Muscle of arm (tissue), 12 donors: Measurements from ENCODE around the gene TTR. TPM values are rescaled to one million over a fixed set of nuclear protein-coding genes. Genes with fewer than 3 reads are reported as not detected.

Source experiments
- polyA plus RNA-seq, 12 donors: library from polyadenylated mRNA; unstranded; fragments of 120-200 nt; gene quantifications; one replicate each; pipeline ENCODE4 v1.2.1, GENCODE V29; 2013; ENCODE audit not compliant: insufficient read length in 12 of 12

The TTR gene
- polyA plus RNA-seq, 12 donors, result 0.22 to 305 (median 0.60) TPM; not detected in 3

Other genes with a start within 250 kb of the TTR start
- under 1 TPM in 2 of 12 donors, not detected in 10; 0.04 to 0.08 TPM for gene DSG4, start 215.1 kb upstream of the TTR start, polyA plus RNA-seq
- gene DSG3, start 144.1 kb upstream of the TTR start, polyA plus RNA-seq, result 10 to 100 TPM in 1 of 12 donors, 1 to 10 TPM in 2, under 1 TPM in 2, not detected in 7; 0.14 to 28.0 (median 5.9) TPM
- gene DSG2, start 93.7 kb upstream of the TTR start, polyA plus RNA-seq, result 10 to 100 TPM in 3 of 12 donors, 1 to 10 TPM in 8, not detected in 1; 4.2 to 22.7 (median 7.3) TPM
- 10 to 100 TPM in 10 of 12 donors, 1 to 10 TPM in 1, not detected in 1; 9.6 to 16.1 (median 12.8) TPM for gene B4GALT6, start 92.7 kb downstream of the TTR start, polyA plus RNA-seq
- gene SLC25A52, start 169.0 kb downstream of the TTR start, polyA plus RNA-seq, result under 1 TPM in 10 of 12 donors, not detected in 2; 0.15 to 0.45 (median 0.24) TPM